Fibroblast of mammary gland (primary cell): ENCODE measurements around the gene MAGEA8.
"Not testable (repeated sequence)": the region's sequence is repeated elsewhere in the genome, so short reads cannot be mapped to it uniquely, and the experiment has no call there.

ENCODE experiments used
- DNase-seq: peaks from one replicate; pipeline ENCODE4 v3.0.0-alpha.2; 2010; ENCODE audit warnings: low read depth
- H3K4me3 ChIP-seq: 2 replicates; pipeline ENCODE4 v1.5.1; 2011; ENCODE audit warnings: low read depth, mild to moderate bottlenecking, low read length, moderate library complexity; ENCODE audit not compliant: control insufficient read depth
- CTCF ChIP-seq: conservative IDR thresholded peaks from 2 replicates; pipeline ENCODE4 v1.5.1; 2011; ENCODE audit warnings: low read depth, low read length, inconsistent platforms; ENCODE audit not compliant: control insufficient read depth, insufficient read depth

Gene MAGEA8

GRCh38 chrX:149916745-149917392, 35.9 kb downstream of the MAGEA8 start:
- DNase-seq: no peak
- no peak overlapping the region for H3K4me3 ChIP-seq
- TF ChIP-seq CTCF: no peak

- DNase-seq, H3K4me3 ChIP-seq: not testable (repeated sequence)
These were observed 42.9 kb downstream of the MAGEA8 start for GRCh38 chrX:149923836-149924235.

GRCh38 chrX:149924434-149924833, 43.5 kb downstream of the MAGEA8 start:
- DNase-seq: not testable (repeated sequence)

GRCh38 chrX:149927245-149927963, 46.4 kb downstream of the MAGEA8 start:
- H3K4me3 ChIP-seq: not testable (repeated sequence)

More at GRCh38 chrX:149924434-149924833, 43.5 kb downstream of the MAGEA8 start:
- not testable (repeated sequence) for H3K4me3 ChIP-seq

GRCh38 chrX:149927964-149928258, 46.9 kb downstream of the MAGEA8 start:
- H3K4me3 ChIP-seq, DNase-seq: not testable (repeated sequence)

More at GRCh38 chrX:149927245-149927963, 46.4 kb downstream of the MAGEA8 start:
- DNase-seq: not testable (repeated sequence)

GRCh38 chrX:149928635-149929034, 47.7 kb downstream of the MAGEA8 start:
- not testable (repeated sequence) for H3K4me3 ChIP-seq, DNase-seq

- H3K4me3 ChIP-seq, DNase-seq: not testable (repeated sequence)
These were observed 48.4 kb downstream of the MAGEA8 start, which contains the start of gene HSFX4 for GRCh38 chrX:149929400-149929799. TSS of gene HSFX4 (plus strand) at chrX:149929573. CDS start at chrX:149929645, 72 bp downstream.

- DNase-seq, H3K4me3 ChIP-seq: not testable (repeated sequence)
These were observed 50.4 kb downstream of the MAGEA8 start for GRCh38 chrX:149931355-149931754.

GRCh38 chrX:149932150-149932549, 51.2 kb downstream of the MAGEA8 start:
- DNase-seq, H3K4me3 ChIP-seq: not testable (repeated sequence)

GRCh38 chrX:149932970-149933369, 52.0 kb downstream of the MAGEA8 start:
- not testable (repeated sequence) for DNase-seq, H3K4me3 ChIP-seq

- not testable (repeated sequence) for H3K4me3 ChIP-seq, DNase-seq
These were observed 52.6 kb downstream of the MAGEA8 start for GRCh38 chrX:149933547-149933946.
